Measurements from ENCODE around the gene INTS3.

INTS3 gene

GRCh38 chr1:153727463-153728304, at the start of gene INTS3:
Gene INTS3, plus strand, starts transcription at chr1:153728050. Its CDS starts 585 bp downstream, at chr1:153728635.
- peak; percentile 96 for DNase-seq (ENCODE audit: low read depth in 2 of 2)

- DNase-seq (ENCODE audit: low read depth in 2 of 2) = no peak
These were observed 49.1 kb upstream of the INTS3 start, which contains the start of gene NPR1 for GRCh38 chr1:153678519-153679336. Gene NPR1, plus strand, starts transcription at chr1:153678688. Its CDS starts 421 bp downstream, at chr1:153679109.

GRCh38 chr1:153679337-153680119, 48.3 kb upstream of the INTS3 start:
- DNase-seq (ENCODE audit: low read depth in 2 of 2) = no peak

DNA sequence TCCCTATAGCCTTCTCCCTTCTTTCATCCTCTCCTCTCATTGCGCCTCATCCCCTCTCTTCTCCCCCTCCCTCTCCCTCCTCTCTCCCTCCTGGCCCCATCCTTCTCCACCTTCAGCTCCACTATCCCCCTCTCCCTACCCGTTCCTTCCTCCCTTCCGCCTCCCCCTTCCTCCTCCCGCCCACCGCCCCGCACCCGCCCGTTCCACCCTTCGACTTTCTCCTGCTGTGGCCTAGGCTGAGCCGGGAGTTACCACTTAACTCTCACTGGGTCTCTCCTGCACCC, 47.8 kb upstream of the INTS3 start:
- DNase-seq (ENCODE audit: low read depth in 2 of 2) = no peak

GRCh38 chr1:153682730-153683129, 45.1 kb upstream of the INTS3 start:
- no peak for DNase-seq (ENCODE audit: low read depth in 2 of 2)

GRCh38 chr1:153683854-153684253, 44.0 kb upstream of the INTS3 start:
- DNase-seq (ENCODE audit: low read depth in 2 of 2) = no peak

DNA sequence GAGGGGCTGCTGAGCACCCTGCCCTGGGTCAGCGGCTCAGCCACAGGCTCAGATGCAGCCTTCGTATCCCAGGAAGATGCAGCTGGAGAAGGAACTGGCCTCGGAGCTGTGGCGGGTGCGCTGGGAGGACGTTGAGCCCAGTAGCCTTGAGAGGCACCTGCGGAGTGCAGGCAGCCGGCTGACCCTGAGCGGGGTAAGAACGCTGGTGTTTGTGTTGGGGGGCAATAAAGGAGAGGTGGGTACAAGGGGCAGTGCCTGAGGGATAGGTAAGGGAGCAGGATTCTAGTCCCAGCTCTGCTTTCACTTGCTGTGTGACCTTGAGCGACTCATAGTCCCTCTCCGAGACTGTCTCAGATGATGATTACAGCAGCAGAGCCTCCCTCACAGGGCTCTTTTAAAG, 43.0 kb upstream of the INTS3 start:
- no peak for DNase-seq (ENCODE audit: low read depth in 2 of 2)

- no peak for DNase-seq (ENCODE audit: low read depth in 2 of 2)
These were observed 42.1 kb upstream of the INTS3 start for GRCh38 chr1:153685544-153686340.

DNA sequence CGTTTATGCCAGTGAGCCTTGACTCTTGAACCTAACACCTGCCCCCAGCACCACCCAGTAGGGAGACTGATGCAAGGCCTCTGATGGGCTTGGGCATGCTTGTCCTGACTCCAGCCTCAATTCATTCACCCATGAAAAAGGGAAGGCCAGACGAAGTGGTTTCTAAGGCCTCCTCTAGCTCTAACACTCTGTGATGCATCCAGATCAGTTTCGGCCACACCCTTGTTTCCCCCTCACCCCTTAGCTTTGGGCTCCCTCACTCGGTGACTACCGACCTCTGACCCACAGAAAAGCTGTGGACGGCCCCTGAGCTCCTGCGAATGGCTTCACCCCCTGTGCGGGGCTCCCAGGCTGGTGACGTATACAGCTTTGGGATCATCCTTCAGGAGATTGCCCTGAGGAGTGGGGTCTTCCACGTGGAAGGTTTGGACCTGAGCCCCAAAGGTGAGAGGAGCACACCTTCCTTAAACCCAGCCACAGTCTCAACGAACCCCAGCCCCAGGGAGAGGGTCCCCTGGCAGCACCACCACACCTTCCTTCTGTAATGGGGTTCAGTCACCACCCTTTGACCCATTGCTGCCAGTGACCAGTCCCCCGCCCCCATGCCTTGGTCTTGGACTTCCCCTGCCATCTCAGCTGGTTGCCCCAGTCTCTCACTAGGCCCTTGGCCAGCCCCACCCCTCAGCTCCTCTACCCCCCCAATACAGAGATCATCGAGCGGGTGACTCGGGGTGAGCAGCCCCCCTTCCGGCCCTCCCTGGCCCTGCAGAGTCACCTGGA, 40.3 kb upstream of the INTS3 start:
- no peak for DNase-seq (ENCODE audit: low read depth in 2 of 2)

GRCh38 chr1:153688276-153688675, 39.6 kb upstream of the INTS3 start:
- DNase-seq (ENCODE audit: low read depth in 2 of 2) = no peak

- no peak for DNase-seq (ENCODE audit: low read depth in 2 of 2)
These were observed 39.0 kb upstream of the INTS3 start for GRCh38 chr1:153688736-153689328.

- no peak for DNase-seq (ENCODE audit: low read depth in 2 of 2)
These were observed 34.4 kb upstream of the INTS3 start for GRCh38 chr1:153693466-153693865.

GRCh38 chr1:153696741-153697140, 31.1 kb upstream of the INTS3 start:
- DNase-seq (ENCODE audit: low read depth in 2 of 2) = no peak

- DNase-seq (ENCODE audit: low read depth in 2 of 2) = no peak
These were observed 30.4 kb upstream of the INTS3 start for GRCh38 chr1:153697191-153698019.

DNA sequence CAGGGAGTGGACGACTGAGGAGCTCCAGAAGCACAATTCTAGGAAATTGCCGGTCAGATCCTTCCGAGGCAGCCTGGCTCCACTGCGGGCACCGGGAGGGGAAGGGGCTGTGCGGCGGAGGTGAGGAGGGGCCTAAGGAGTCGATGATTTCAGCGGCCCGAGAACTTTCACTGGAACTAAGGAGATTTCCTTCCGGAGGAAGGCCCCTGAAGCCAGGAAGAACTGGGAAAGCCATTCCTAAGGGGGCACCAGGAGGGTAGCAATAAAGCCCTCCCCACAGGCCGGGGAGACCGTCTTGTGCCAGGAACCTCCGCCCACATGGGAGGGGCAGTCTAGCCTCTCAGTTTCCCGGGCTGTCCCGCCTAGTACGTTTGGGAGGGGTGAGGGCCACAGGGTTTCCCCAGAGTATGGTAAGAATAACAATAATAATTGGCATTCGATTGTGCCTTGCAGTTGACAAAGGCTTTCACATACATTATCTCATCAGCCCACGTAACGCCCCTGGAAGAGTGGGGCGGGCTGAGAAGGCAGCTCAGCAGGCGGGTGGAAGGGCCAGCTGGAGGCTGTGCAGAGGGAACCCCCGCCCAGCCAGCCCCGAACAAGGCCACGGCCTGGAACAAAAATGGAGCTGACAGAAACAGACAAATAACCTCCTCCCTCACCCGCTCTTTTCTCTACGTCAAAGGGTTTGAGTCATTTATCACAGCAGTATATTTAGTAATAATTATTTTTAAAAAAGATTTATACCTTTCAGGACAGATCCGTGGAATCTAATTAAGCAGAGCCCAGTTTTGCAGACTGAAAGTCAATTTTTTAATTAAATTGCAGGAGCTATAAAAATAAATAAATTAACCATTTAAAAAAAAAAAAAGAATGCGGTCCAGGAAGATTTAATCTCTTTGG, 29.6 kb upstream of the INTS3 start:
- no peak for DNase-seq (ENCODE audit: low read depth in 2 of 2)

DNA sequence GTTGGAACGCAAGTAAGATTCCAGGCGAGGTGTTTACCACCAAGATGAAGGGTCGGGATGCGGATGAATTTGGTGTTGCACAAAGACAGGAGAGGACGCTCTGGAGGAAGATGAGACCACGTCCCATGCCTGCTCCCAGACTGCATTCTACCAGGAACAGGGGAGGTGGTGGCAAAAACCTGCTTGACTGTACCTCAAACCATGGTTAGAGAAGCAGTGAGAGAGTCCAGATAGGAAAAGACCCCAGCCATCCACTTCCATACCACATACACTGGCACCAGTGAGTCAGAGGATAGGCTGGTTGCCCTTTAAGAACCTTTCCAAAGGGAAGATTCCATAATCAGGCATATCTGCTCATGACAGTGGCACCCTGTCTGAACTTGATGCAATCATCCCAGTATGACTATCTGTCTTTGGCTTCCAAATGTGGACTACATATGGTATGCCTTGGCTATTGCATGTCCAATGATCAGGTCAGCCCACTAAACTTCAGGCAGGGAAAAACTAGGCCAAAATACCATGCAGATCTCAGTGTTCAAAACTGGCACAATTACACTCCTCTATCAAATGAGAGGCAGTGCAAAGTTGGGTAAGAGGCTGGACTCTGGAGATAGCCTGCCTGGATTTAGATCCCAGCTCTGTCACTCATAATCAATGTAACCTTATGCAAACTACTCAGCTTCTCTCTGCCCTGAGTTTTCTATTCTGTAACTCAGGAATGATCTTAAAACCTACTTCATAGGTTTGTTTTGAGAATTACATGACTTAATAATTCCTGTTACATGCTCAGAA, 28.7 kb upstream of the INTS3 start:
- no peak for DNase-seq (ENCODE audit: low read depth in 2 of 2)

GRCh38 chr1:153699768-153700167, 28.1 kb upstream of the INTS3 start:
- no peak for DNase-seq (ENCODE audit: low read depth in 2 of 2)
